Measurements from ENCODE around the gene SERINC2.

Gene SERINC2

DNA sequence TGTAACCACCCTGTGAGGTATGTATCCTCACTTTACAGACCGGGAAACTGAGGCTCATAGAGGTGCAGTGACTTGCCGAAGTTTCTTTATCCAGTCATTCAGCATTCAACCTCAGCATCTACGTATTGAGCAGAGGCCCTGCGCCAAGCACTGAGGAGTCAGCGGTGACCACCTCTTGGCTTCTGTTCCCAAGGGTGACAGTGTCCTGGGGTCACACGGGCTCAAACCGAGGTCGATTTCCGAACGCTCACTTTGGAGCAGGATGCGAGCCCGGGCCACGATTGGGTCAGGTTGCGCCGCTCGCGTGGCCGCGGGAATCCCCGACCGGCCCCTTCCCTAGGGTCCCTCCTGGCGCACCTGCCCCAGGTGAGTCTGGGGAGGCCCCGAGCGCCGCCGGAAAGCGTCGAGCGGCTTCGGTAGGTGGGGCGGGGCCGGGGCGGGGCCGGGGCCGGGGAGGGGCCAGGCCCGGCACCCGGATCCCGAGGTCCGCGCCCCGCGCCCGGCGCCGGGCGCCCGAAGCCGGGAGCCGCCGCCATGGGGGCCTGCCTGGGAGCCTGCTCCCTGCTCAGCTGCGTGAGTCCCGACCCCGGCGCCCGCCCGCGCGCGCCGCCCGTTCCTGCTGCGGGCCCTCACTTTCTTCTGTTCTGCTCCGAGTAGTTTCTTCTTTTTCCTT lies at the start of gene SERINC2:
Gene SERINC2 (plus strand): TSS at position 482 of the 673 bp plus-strand sequence. CDS start 53 bp downstream, at position 535.
- DNase-seq: no peak

DNA sequence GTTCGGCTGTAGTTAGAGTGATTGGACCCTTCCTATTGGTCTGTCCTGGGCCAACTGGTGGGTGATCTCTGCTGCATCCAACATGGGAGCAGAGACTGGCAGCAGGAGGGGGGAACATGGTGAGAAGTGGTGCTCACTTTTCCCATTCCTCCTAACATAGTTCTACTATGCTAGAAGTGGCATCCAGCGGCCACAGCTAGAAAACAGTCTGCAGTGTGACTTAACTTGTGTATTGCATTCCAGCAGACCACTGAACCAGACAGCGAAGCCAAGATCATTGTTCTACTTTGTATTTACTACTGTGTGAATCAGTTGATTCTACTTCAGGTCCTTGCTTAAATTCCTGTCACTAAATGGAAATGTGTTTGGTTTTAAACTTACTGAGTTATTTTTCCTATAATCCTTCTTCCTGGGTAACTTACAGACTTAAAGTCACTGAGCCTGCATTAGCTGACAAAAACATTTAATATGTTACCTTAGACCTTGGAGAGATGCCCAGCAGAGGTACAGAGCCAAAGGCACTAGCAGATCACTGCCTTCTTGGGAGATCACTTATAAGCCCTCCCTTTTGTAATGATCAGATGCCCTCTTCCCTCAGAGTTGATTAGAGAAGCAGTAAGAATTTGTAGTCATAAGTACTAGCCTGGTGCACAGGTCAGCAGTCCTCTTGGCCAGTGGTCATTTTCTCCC lies 48.3 kb upstream of the SERINC2 start:
- no peak for DNase-seq

DNA sequence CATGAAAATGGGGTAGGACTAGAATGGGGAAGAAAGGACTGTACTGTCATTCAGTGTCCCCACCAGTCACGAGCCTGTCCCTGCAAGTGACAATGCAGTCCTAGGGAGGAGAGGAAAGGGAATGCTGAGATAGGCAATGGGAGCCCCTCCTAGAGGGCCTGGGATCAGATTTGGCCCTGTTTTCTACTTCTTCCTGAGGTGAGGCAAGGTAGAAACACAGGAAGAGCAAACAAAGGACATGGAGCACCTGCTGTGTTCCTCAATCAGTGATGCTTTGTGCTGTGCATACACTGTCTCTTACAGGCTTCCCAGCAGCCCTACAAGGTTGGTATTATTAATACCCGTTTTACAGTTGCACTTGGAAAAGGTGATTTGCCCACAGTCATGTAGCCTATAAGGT lies 46.2 kb upstream of the SERINC2 start:
- no peak for DNase-seq

DNA sequence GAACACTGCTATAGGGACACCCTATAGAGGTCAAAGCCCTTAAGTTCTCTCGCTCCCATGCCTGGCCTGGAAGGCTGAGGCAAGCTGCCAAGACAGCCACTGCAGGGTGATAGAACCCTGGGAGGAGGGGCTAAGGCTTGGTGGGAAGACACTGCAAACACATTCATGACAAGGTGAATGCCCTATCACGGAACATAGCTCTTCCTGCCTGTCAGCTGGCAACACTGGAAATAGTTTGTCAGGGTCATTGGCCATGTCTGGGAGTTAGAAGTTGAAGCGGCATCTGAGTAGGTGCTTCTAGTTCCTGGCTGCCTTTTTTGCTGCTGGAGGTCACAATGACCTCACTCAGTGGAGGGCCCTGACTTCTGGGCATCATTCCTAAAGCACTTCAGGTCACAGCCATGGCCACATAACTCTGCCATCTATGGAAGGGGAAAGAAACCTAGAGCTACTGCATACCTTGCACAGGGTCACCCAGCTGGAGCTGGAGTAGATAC lies 44.4 kb upstream of the SERINC2 start:
- no peak for DNase-seq

DNA sequence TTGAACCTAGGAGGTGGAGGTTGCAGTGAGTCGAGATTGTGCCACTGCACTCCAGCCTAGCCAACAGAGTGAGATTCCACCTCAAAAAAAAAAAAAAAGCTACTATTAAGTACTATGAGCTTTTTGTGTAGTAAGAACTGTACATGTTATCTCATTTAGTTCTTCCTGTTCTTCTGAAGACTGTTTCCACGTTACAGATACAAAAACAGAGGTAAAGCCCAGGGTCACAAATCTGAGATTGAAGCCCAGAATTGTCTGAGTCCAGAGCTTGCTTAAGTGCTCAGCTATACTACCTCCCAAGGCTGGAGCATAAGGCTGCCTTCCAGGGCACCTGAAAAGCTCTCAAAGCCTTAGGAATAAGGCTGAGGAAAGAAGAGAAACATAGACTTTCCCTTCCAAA lies 43.0 kb upstream of the SERINC2 start:
- DNase-seq: no peak

DNA sequence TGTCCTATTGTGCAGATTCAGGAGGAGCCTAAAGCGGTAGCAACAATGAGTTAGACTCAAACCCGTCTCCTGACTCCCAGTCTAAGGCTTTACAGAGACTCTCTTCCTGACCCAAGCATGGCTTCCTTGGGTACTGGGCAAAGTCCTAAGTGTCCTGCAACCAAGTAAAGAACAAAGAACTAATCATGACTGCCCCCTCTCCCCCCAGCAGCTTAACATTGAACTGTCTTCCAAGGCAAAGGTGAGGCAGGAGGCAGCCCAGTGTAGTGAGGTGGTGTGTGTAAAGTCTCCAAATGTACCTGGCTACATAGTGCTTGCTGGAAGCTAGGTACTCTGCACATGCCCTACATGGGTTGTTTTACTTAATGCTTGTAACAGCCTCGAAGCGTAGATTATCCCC lies 42.4 kb upstream of the SERINC2 start:
- DNase-seq: no peak

DNA sequence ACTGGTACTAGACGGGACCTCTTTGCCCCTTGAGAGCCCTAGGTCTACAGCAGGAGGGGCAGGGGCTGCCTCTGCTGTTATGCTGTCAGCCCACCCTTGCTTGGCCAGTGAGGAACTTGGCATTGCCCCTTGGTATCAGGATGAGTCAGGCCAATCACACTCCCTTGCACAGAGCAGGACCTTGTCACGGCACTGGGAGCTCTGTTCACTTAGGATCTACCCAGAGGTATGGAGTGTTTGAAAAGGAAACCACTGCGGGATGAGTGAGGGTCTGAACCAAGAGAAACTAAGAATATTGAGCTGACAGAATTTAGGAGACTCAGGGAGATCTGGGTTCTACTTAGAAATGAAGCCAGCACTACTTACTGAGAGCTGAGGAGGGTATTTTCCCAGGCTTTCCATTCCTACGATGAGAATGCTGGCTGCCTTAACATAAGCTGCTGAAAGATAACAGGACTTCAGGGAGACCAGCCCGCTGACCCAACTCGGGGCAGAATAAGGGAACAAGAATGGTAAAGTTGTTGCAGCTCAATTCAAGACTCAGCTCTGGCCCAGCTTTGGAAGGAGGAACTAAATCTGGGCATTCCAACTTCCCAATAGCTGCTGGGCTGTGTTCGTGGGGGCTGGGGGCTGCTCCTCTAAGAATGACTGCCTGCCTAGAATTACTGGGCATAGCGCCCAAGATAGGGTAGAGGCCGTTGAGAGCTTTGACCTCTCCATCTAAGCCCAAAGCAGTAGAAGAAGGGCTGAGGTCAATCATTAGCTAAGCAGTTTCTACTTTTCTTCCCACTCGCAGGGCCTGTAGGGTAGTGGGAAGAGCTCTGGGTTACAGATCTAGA lies 41.7 kb upstream of the SERINC2 start:
- no peak for DNase-seq

DNA sequence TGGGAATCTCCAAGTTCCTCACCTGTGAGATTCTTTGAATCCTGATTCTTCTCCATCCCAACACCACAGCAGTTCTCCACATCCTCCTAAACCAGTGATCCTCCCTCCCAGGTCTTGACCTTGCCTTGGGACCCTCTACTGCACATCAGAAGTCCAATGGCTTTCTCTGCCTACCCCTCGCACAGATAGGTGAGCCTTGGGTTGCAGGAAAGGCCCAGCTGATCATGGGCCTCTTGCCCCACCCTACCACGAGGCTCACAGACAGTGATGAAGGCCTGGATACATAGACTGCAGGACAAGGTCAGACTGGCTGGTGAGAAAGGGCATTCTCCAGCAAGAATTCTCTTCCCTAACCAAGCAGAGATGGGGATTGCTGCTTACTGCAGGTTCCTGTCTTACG lies 41.0 kb upstream of the SERINC2 start:
- no peak for DNase-seq

DNA sequence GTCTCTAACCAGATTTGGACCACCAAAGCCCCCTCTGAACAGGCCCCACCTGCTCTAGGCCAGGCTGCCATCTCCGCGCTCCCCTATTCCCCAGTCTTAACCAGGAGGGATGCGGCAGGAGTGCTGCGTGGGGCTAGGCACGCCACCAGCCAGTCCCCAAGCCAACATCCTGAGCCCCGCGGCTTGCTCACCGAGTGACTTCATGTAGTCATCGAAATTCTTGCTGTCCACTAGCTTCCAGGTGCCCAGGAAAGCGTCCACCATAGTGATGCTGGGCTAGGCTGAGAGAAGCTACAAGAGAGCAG lies 40.3 kb upstream of the SERINC2 start:
- no peak for DNase-seq

DNA sequence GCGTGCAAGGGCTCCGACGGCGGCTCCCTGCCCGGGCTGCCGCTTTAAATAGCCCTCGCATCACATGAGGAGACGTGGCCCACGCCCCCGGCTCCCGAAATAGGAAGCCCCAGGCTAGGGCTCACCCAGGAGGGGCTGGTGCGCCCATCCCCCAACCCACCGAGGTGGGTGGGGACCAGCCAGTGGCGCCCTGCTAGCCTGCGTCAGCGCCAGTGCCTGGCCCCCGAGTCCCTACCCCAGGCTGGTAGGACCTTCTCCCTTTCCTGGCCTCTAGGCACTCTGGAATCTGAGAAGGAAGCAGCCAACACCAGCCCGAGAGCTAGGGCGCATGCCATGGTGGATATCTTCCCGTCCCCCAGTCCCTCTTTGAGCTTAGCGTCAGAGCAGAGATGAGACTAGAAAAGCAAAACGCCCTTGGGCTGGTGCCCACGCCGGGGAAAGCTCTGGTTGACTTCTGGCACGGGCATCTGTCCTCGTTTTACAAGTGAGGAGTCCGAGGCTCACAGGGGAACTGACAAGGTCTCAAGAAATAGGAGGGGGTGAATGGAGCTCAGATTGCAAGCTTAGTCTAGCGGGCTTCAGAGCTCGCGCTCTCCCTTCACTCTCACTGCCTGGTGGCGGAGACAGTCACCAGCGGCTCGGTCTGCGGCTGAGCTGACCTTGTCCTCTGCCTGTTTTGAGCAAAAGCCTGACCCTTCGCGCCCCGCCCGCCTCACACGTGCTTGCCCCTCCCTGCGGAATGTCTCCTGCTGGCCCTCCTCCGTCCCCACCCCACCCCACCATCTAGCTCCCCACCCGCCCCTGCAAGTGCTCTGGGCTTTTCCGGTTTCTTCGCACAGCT lies 39.7 kb upstream of the SERINC2 start, which contains the start of gene FABP3:
Gene FABP3 (minus strand): TSS at position 21 of the 841 bp plus-strand sequence. CDS start 62 bp downstream, outside the sequence.
- DNase-seq: peak; percentile 17

DNA sequence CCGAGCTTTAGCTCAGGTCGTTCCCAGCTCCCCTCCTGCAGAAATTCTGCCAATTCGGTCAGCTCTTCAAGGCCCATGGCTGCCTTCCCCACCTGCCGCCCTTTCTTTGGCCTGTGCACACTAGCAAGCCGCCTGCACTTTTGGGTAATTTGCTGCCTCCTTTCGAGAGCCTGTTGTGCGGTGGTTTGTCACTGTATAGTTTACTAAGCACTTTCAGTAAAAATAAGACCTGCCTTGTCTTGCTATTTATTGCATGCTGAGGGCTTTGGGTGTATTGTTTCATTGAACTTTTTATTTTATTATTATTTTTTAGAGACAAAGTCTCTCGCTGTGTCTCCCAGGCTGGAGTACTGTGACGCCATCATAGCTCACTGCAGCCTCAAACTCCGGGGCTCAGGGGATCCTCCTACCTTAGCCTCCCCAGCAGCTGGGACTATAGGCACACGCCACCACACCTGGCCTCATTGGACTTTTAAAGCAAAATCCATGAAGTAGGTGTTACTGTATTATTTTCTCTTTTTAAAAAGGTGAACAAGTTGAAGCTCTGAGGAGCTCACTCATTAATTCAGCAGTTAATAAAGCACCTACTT lies 39.0 kb upstream of the SERINC2 start:
- peak; percentile 13 for DNase-seq

DNA sequence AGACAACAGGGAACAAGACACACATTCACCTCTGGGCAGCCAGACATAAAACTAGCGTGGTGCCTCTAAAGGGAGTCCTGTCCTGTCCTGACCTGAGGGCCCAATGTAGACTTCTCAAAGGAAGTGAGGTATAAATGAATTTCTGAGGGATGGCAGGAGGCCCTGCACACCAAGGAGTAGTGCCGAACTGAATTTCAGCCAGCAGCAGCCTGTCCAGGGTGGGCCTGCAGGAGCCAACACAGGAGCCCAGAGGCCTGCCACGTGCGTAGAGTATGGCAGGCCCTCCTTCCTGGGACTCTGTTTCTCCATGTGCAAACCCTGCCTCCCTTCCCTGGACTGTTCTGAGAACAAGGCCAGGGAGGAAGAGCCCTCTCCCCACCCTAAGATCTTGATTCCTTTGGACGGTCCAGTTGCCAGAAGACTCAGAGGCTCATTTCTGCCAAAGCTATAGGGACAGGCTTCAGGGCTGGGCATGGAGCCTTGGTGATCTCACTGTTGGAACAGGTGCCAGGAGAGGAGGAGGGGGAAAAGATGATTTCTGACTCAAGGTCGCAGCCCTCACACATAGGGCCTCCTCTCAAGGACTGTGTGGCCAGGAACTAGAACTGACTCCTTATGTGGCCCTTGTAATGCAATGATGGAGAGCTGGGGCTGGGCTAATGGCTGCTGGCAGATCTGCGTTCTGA lies 38.4 kb upstream of the SERINC2 start:
- DNase-seq: no peak

DNA sequence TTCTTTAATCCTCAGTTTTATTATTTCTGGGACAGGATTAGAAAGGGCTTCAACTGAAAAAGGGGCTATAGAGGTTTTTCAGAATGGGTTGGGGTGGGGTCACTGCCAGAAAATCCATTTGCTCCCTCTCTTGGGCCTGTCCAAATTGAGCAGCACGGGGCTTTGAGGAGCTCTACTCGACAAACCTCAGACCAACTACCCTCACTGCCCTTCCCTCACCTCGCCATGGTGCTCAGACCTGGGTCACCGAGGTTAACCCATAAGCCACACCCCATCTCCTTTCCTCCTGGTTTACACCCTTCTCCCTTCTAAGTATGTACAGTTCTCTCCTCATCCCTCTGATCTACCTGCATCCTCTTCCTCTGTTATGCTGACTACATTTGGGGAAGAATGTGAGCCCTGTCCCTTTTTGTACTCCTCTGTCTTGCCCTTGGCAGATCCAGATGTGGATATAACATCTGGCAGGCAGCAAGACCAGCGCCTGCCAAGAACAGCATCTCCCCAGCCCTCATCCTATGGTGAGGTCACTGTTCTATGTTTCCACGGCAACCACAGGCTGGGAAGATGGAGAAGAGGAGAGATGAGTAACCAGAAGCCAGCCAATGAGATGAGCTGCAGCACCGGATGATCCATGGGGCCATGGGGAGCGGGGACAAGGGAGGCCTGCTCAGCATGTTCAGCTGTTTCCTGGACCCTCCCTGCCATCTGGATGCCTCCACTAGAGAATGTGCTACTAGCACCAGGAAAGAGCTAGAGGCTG lies 36.5 kb upstream of the SERINC2 start:
- no peak for DNase-seq

DNA sequence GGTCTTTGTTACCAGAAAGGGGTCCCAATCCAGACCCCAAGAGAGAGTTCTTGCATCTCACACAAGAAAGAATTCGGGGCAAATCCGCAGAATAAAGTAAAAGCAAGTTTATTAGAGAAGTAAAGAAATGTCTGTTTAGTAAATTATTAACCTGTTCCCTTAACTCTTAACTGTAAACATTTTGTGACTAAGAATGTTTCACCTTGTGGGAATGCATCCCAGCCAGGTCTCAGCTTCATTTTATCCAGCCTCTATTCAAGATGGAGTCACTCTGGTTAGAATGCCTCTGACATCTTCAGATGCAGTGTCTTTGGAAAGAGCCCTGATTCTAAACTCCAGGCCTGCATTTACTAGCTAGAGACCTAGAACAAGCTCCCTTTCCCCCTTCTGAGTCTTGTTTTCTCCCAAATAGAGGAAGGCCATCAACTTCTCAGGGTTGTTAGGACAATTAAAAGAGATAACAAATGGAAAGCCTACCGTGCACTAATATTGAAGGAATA lies 35.6 kb upstream of the SERINC2 start:
- DNase-seq: no peak

DNA sequence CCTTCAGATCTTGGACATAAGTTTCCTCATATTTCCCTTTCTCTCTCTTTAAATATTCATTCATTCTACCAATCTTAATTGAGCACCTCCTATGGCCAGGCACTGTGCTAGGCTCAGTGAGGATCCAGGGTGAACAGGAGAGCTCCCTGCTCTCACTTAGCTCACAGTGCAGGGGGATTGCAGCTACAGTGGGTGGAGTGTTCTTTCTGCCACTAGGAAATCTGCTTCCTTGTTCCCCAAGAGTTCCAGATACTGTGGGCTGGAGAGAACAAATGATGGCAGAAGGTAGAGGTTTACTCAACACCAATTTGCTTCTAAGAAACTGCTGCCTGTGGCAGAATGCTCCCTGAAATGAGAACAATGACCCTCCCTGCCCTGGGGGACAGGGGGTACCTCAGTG lies 35.0 kb upstream of the SERINC2 start:
- DNase-seq: no peak

DNA sequence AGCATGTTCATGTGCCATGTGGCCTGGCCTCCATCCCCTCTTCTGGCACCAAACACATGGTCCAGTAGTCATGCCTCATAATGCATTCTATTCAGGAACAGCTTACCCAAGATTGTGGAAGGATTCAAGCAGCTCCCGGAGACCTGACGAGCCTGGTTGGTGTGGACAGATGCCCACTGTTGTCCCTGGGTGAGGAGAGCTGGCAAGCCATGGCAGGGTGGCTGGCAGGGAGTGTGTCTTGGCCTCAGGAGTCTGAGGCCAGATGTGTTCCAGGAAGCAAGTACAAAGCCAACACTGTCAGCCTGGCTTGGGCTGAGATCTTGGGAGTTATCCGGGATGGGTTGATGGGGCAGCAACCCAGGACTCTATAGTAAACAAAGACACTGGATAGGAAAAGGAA lies 32.8 kb upstream of the SERINC2 start:
- DNase-seq: no peak

DNA sequence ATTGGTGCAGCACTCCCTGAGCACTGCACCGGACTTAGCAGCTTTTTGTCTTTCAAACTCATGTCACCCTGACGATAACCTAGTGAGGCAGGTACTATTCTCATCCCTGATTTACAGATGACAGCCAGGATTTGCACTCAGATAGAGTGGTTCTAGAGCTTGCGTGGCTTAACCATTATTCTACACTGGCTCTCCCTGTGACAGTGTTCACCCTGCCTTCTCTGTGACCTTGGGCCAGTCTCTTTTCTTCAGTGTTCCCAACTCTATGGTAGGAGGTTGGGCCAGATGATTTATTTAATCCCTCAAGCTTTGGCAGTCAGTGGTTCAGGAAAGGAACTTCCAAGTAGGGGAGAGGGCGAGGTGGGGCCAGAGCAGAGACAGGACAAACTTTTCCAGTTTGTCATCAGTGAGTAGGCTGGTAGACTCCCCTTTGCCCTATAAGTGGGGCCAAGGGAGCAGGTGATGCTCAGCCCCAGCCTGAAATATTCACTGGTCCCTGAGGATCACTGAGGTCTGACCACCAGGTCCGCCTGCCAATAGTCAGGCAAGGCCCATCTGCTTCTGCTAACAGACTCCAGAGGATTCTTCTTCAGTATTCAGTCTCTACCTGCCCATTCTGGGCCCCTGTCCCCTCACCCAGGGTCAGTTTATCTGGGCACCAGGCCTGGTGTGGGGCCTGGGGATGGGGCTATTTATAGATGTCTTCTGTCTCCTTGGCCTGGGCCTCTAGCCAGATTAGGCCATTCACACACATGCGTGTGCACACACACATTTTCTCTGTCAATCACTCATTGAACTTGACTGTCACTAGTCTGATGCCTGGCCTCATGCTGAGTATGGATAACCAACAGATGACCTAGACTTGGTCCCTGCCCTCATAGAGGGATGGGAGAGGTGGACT lies 31.4 kb upstream of the SERINC2 start:
- no peak for DNase-seq

DNA sequence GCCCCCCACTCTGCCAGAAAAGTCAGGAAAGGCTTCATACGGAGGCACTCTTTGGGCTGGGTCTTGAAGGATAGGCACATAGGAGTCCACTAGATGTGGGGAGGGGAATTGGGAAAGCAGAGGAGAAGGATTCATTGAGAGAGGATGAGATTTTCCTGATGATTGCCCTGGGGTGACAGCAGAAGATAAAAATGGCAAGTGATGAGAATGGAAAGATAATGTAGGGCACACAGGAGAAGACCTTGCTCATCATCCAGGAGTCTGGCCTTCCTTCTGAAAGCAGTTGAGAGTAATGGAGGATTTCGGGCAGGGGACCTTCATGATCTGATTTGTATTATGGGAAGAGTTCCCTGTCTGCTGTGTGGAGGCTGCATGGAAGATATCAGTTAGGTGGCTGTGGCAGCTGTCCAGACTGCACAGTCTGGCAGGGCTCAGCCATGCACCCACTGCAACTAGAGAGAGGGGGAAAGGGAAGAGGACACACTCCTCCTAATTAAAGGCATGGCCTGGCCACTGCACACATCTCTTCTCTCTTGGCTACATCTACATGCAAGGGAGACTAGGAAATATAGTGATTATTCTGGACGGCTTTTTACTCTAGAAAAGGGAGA lies 30.5 kb upstream of the SERINC2 start:
- DNase-seq: no peak

DNA sequence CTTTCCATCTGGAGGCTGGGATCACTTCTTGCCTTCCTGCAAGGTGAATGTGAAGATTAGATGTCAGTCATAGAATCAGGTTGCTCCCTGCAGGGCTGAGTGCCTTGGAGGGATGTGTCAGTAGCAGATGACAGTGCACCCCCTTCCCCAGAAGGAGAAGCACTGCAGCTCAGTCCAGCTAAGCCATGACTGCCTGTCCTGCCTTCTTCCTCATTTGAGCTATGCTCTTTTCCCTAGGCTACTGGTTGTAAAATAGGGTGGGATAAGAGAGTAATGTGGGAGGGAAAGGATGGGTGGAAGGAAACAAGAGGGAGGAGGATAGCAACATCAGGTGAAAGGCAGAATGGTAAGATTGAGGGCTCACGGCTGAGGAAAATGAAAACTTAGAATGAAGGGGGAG lies 29.0 kb upstream of the SERINC2 start:
- DNase-seq: no peak

Data from activated naive CD4-positive, alpha-beta T cell treated with anti-CD3 and anti-CD28 coated beads, Interleukin-2, amount 50 U/mL, for 16 hours (primary cell).